A549 (cell line): ENCODE data around the gene DOK6. TPM values are rescaled to one million over a fixed set of nuclear protein-coding genes. Genes with fewer than 3 reads are reported as not detected.
"Not testable (repeated sequence)": the region's sequence is repeated elsewhere in the genome, so short reads cannot be mapped to it uniquely, and the experiment has no call there.

ENCODE experiments used
- ATAC-seq, 2 experiments: fragments of 200-7000 bp in 1 of 2; fragments of >200 bp in 1 of 2; cut with Nextera tagmentation in 1 of 2; cut with Tn5 transposase in 1 of 2; 3 replicates each; pipeline versions ENCODE4 v1.8.0 to v1.9.1; 2018 to 2020; ENCODE audit warnings: mild to moderate bottlenecking in 1 of 2, moderate library complexity in 1 of 2
- CTCF ChIA-PET: fragments of 300-600 bp; sonication (Branson Sonifier 250); formaldehyde crosslinking; extraction: SDS; loops from one replicate; lab custom pipeline; 2021; ENCODE audit warnings: antibody characterized with exemption, inconsistent platforms; lab: Yijun Ruan, JAX
- POLR2A ChIA-PET: fragments of 350-600 bp; formaldehyde crosslinking; extraction: SDS; loops from one replicate; lab custom pipeline; 2021; ENCODE audit warnings: antibody characterized with exemption, inconsistent platforms; lab: Yijun Ruan, JAX
- DNase-seq, 2 experiments: peaks; one replicate each; pipeline versions ENCODE4 v3.0.0 to v3.0.0-alpha.2; 2011 to 2016; ENCODE audit warnings: low read depth in 1 of 2, low spot score in 1 of 2
- FAIRE-seq: peaks from 2 replicates; lab custom pipeline; 2011; peaks lifted over from hg19 to GRCh38; lab: Jason Lieb, UNC
- H3K27ac ChIP-seq, 2 experiments: fragments of >200 bp; sonication (Bioruptor Twin); formaldehyde crosslinking; 3 replicates each; pipeline ENCODE4 v1.5.1; 2016 to 2017
- H3K4me1 ChIP-seq: fragments of >200 bp; sonication (Bioruptor Twin); formaldehyde crosslinking; 3 replicates; pipeline ENCODE4 v1.6.1; 2016
- H3K4me2 ChIP-seq: fragments of >200 bp; sonication (Bioruptor Twin); formaldehyde crosslinking; 3 replicates; pipeline ENCODE4 v1.6.1; 2016
- H3K4me3 ChIP-seq: fragments of >200 bp; sonication (Bioruptor Twin); formaldehyde crosslinking; 3 replicates; pipeline ENCODE4 v1.5.1; 2016
- H3K9me3 ChIP-seq: fragments of >200 bp; sonication (Bioruptor Twin); formaldehyde crosslinking; 3 replicates; pipeline ENCODE4 v1.6.1; 2016
- CEBPB ChIP-seq, 2 experiments: fragments of >200 bp in 1 of 2; sonication (Bioruptor Twin) in 1 of 2; formaldehyde crosslinking in 1 of 2; IDR thresholded peaks; 2 replicates each; pipeline ENCODE4 v1.6.1; 2012 to 2016
- CHD2 ChIP-seq: fragments of 150-350 bp; IDR thresholded peaks from 2 replicates; pipeline ENCODE4 v1.6.1; 2014; ENCODE audit warnings: low read length; ENCODE audit not compliant: partially characterized antibody
- EHF ChIP-seq: fragments of 250-450 bp; sonication (Bioruptor Pico); IDR thresholded peaks from 2 replicates; pipeline ENCODE4 v1.5.0; 2020; ENCODE audit warnings: mild to moderate bottlenecking
- EHMT2 ChIP-seq: fragments of 200-600 bp; sonication (generic); IDR thresholded peaks from 2 replicates; pipeline ENCODE4 v1.6.1; 2016; ENCODE audit warnings: antibody characterized with exemption, low read depth, mild to moderate bottlenecking, moderate library complexity
- HDAC2 ChIP-seq: fragments of 200-600 bp; sonication (generic); IDR thresholded peaks from 2 replicates; pipeline ENCODE4 v1.6.1; 2016
- HOXA7 ChIP-seq: fragments of 250-450 bp; sonication (Bioruptor Pico); IDR thresholded peaks from 2 replicates; pipeline ENCODE4 v1.5.0; 2020; ENCODE audit warnings: mild to moderate bottlenecking, moderate library complexity
- HOXB13 ChIP-seq: fragments of 250-450 bp; sonication (Bioruptor Pico); IDR thresholded peaks from 2 replicates; pipeline ENCODE4 v1.5.0; 2020; ENCODE audit warnings: low read depth, mild to moderate bottlenecking, moderate library complexity
- JUN ChIP-seq, 2 experiments: fragments of >200 bp; sonication (Bioruptor Twin); formaldehyde crosslinking; IDR thresholded peaks; 2 replicates in 1 of 2; 3 replicates in 1 of 2; pipeline ENCODE4 v1.6.1; 2016 to 2017
- JUNB ChIP-seq: fragments of >200 bp; sonication (Bioruptor Twin); formaldehyde crosslinking; IDR thresholded peaks from 2 replicates; pipeline ENCODE4 v1.6.1; 2016
- MYC ChIP-seq: IDR thresholded peaks from 2 replicates; pipeline ENCODE4 v1.6.1; 2012; ENCODE audit warnings: mild to moderate bottlenecking, inconsistent platforms, low read length, improper control_type of control experiment, borderline replicate concordance
- NPAS2 ChIP-seq: fragments of 250-450 bp; sonication (Bioruptor Pico); IDR thresholded peaks from 2 replicates; pipeline ENCODE4 v1.8.0; 2022; ENCODE audit warnings: mild to moderate bottlenecking, moderate library complexity, borderline replicate concordance
- POLR2A ChIP-seq: IDR thresholded peaks from 2 replicates; pipeline ENCODE4 v1.6.1; 2012; ENCODE audit warnings: mild to moderate bottlenecking, low read length
- TFCP2L1 ChIP-seq: fragments of 250-450 bp; sonication (Bioruptor Pico); IDR thresholded peaks from 2 replicates; pipeline ENCODE4 v1.5.0; 2021; ENCODE audit warnings: mild to moderate bottlenecking
- TP53 ChIP-seq: fragments of 250-450 bp; sonication (Bioruptor Pico); IDR thresholded peaks from 2 replicates; pipeline ENCODE4 v1.5.0; 2021; ENCODE audit warnings: mild to moderate bottlenecking, moderate library complexity
- ZC3H11A ChIP-seq: fragments of 450-650 bp; IDR thresholded peaks from 2 replicates; pipeline ENCODE4 v1.6.1; 2014; ENCODE audit warnings: antibody characterized with exemption, mild to moderate bottlenecking
- WGBS: methylation state at CpG from one replicate; pipeline ENCODE4 v1.1.6; 2017; ENCODE audit errors: missing lambda C conversion rate; 5-methylcytosine and 5-hydroxymethylcytosine counted together
- polyA plus RNA-seq, 4 experiments: library from polyadenylated mRNA; depleted of rRNA in 3 of 4; stranded (reverse); fragments of >200 nt; fragmentation: RNase III in 1 of 4; extraction: RNeasy Plus Mini Kit Qiagen cat#74134 plus additional on column Dnase treatment in 1 of 4; gene quantifications; 2 replicates in 3 of 4; 3 replicates in 1 of 4; pipeline ENCODE4 v1.2.3, GENCODE V29; 2011 to 2017
- TF ChIP-seq, protein P1 (sequence below): fragments of 200-600 bp; sonication (generic); IDR thresholded peaks from 2 replicates; pipeline ENCODE4 v1.6.1; 2016; ENCODE audit warnings: antibody characterized with exemption, mild to moderate bottlenecking, moderate library complexity
- TF ChIP-seq, protein P2 (sequence below): IDR thresholded peaks from 2 replicates; pipeline ENCODE4 v1.6.1; 2012
- TF ChIP-seq, protein P3 (sequence below): fragments of >200 bp; sonication (Bioruptor Twin); formaldehyde crosslinking; IDR thresholded peaks from 3 replicates; pipeline ENCODE4 v1.5.1; 2016
- TF ChIP-seq, protein P4 (sequence below): fragments of 250-450 bp; sonication (Bioruptor Pico); IDR thresholded peaks from 2 replicates; pipeline ENCODE4 v1.5.0; 2021; ENCODE audit warnings: mild to moderate bottlenecking, moderate library complexity, borderline replicate concordance

DOK6 gene
- polyA plus RNA-seq, 2 of the 4 experiments (the other 2 are of a cell fraction), result not detected

DNA sequence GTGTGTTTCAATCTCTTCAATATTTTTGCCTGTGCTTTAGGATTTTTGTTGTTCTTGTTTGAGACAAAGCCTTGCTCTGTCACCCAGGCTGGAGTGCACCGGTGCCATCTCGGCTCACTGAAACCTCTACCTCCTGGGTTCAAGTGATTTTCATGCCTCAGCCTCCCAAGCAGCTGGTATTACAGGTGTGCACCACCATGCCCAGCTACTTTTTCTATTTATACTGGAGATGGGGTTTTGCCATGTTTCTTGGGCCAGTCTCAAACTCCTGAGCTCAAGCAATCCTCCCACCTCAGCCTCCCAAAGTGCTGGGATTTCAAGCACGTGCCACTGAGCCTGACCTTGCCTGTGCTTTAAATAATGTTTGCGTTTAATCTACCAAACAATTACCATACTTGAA lies 43.1 kb upstream of the DOK6 start:
- no peak overlapping the region for H3K4me2 ChIP-seq
- no peak for TF ChIP-seq CEBPB (IDR thresholded peaks at IDR 0.05)
- TF ChIP-seq EHMT2, result no peak
- no peak for TF ChIP-seq TP53 (CRISPR knock-in tag)
- TF ChIP-seq, all 56 proteins: peak for 0
- Histone ChIP-seq H3K4me3 (no peak overlapping the region), H3K4me1 (no peaks in the 10 kb centered on the region), H3K27ac (no peak overlapping the region), H3K9me3 (no peaks in the 10 kb centered on the region)
- CTCF ChIA-PET, result no interaction called here
- ATAC-seq, result no peak
- 1% methylated on average over 4 of the region's 4 CpGs for WGBS
- DNase-seq, result no peak
- no peak for FAIRE-seq
- POLR2A ChIA-PET, result no interaction called here

DNA sequence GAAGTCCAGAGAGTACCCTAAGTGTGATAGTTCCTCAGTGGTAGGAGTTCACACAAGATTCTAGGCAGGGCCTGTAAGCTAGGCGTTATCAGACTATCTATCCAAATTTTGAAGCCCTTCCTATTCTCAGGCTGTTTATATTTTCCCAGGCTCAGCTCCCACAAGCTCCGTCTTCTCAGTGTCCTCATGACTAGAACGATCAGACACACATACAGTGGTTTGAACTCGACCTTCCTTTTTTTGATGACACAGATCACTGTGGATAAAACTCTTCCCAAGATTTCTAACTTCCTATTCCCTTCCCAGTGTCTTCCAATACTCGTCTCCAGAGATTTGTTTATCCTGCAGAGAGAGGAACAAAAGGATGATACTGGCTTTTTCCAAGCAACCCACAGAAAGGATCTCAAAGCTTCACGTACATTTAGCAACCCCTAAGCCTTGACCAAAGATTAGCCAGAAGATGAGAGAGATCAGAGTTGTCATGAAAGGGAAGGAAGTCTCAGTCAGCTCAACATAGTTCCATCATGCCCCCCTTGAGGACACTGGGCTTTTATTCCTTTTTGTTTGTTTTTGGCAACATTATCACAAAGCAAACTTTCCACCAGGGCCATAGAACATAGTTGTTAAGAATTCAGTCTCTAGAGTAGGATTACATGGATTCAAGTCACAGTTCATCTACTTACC lies 42.3 kb upstream of the DOK6 start:
- FAIRE-seq (no peak), ATAC-seq (no peak), DNase-seq (no peak)
- no peaks in the 10 kb centered on the region for H3K9me3 ChIP-seq
- POLR2A ChIA-PET, result no interaction called here
- H3K4me3 ChIP-seq, result no peak overlapping the region
- no peaks in the 10 kb centered on the region for H3K4me1 ChIP-seq
- 0% methylated on average over 6 of the region's 6 CpGs for WGBS
- no peak overlapping the region for H3K27ac ChIP-seq
- H3K4me2 ChIP-seq, result no peak overlapping the region
- CTCF ChIA-PET, result no interaction called here
- TF ChIP-seq, protein P1, sequence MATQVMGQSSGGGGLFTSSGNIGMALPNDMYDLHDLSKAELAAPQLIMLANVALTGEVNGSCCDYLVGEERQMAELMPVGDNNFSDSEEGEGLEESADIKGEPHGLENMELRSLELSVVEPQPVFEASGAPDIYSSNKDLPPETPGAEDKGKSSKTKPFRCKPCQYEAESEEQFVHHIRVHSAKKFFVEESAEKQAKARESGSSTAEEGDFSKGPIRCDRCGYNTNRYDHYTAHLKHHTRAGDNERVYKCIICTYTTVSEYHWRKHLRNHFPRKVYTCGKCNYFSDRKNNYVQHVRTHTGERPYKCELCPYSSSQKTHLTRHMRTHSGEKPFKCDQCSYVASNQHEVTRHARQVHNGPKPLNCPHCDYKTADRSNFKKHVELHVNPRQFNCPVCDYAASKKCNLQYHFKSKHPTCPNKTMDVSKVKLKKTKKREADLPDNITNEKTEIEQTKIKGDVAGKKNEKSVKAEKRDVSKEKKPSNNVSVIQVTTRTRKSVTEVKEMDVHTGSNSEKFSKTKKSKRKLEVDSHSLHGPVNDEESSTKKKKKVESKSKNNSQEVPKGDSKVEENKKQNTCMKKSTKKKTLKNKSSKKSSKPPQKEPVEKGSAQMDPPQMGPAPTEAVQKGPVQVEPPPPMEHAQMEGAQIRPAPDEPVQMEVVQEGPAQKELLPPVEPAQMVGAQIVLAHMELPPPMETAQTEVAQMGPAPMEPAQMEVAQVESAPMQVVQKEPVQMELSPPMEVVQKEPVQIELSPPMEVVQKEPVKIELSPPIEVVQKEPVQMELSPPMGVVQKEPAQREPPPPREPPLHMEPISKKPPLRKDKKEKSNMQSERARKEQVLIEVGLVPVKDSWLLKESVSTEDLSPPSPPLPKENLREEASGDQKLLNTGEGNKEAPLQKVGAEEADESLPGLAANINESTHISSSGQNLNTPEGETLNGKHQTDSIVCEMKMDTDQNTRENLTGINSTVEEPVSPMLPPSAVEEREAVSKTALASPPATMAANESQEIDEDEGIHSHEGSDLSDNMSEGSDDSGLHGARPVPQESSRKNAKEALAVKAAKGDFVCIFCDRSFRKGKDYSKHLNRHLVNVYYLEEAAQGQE, result no peak
- no peak for TF ChIP-seq CHD2
- TF ChIP-seq, protein P2, sequence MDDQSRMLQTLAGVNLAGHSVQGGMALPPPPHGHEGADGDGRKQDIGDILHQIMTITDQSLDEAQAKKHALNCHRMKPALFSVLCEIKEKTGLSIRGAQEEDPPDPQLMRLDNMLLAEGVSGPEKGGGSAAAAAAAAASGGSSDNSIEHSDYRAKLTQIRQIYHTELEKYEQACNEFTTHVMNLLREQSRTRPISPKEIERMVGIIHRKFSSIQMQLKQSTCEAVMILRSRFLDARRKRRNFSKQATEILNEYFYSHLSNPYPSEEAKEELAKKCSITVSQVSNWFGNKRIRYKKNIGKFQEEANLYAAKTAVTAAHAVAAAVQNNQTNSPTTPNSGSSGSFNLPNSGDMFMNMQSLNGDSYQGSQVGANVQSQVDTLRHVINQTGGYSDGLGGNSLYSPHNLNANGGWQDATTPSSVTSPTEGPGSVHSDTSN, result no peak
- TF ChIP-seq, protein P3, sequence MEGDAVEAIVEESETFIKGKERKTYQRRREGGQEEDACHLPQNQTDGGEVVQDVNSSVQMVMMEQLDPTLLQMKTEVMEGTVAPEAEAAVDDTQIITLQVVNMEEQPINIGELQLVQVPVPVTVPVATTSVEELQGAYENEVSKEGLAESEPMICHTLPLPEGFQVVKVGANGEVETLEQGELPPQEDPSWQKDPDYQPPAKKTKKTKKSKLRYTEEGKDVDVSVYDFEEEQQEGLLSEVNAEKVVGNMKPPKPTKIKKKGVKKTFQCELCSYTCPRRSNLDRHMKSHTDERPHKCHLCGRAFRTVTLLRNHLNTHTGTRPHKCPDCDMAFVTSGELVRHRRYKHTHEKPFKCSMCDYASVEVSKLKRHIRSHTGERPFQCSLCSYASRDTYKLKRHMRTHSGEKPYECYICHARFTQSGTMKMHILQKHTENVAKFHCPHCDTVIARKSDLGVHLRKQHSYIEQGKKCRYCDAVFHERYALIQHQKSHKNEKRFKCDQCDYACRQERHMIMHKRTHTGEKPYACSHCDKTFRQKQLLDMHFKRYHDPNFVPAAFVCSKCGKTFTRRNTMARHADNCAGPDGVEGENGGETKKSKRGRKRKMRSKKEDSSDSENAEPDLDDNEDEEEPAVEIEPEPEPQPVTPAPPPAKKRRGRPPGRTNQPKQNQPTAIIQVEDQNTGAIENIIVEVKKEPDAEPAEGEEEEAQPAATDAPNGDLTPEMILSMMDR, result no peak
- no peak for TF ChIP-seq HOXB13 (CRISPR knock-in tag)
- no peak for TF ChIP-seq MYC
- no peak for TF ChIP-seq JUN (IDR thresholded peaks at IDR 0.05)
- no peak for TF ChIP-seq EHF (CRISPR knock-in tag)
- TF ChIP-seq, protein P4, sequence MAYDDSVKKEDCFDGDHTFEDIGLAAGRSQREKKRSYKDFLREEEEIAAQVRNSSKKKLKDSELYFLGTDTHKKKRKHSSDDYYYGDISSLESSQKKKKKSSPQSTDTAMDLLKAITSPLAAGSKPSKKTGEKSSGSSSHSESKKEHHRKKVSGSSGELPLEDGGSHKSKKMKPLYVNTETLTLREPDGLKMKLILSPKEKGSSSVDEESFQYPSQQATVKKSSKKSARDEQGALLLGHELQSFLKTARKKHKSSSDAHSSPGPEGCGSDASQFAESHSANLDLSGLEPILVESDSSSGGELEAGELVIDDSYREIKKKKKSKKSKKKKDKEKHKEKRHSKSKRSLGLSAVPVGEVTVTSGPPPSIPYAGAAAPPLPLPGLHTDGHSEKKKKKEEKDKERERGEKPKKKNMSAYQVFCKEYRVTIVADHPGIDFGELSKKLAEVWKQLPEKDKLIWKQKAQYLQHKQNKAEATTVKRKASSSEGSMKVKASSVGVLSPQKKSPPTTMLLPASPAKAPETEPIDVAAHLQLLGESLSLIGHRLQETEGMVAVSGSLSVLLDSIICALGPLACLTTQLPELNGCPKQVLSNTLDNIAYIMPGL (CRISPR knock-in tag), result no peak
- TF ChIP-seq HOXA7, result no peak
- TF ChIP-seq NPAS2 (CRISPR knock-in tag), result no peak
- no peak for TF ChIP-seq POLR2A
- no peak for TF ChIP-seq HDAC2
- TF ChIP-seq JUNB, result no peak
- TF ChIP-seq ZC3H11A, result no peak
- TF ChIP-seq TFCP2L1 (CRISPR knock-in tag), result no peak

DNA sequence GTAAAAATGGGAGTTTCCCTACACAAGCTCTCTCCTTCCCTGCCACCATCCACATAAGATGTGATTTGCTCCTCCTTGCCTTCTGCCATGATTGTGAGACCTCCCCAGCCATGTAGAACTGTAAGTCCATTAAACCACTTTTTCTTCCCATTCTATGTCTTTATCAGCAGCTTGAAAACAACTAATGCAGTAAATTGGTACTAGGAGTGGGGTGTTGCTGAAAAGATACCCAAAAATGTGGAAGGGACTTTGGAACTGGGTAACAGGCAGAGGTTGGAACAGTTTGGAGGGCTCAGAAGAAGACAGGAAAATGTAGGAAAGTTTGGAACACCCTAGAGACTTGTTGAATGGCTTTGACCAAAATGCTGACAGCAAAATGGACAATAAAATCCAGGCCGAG lies 40.9 kb upstream of the DOK6 start:
- H3K9me3 ChIP-seq, ATAC-seq, H3K4me2 ChIP-seq, DNase-seq, CTCF ChIA-PET, H3K4me3 ChIP-seq, POLR2A ChIA-PET, H3K27ac ChIP-seq, H3K4me1 ChIP-seq, FAIRE-seq: not testable (repeated sequence)
- 0% methylated on average over 1 of the region's 1 CpG for WGBS
